Psoas muscle (tissue), 8 donors: Measurements from ENCODE around the gene MCOLN2. TPM values are rescaled to one million over a fixed set of nuclear protein-coding genes. Genes with fewer than 3 reads are reported as not detected.

ENCODE experiments used
- ATAC-seq, 4 donors: fragments of 200-7000 bp; cut with Tn5 transposase; one replicate each; pipeline ENCODE4 v1.9.1; 2020; ENCODE audit warnings: moderate library complexity in 3 of 4, mild to moderate bottlenecking in 2 of 4
- DNase-seq, 2 donors: peaks; one replicate each; pipeline ENCODE4 v3.0.0-alpha.2; 2020
- H3K27ac ChIP-seq: fragments of 200-600 bp; one replicate; pipeline ENCODE4 v1.8.0; 2022
- H3K27me3 ChIP-seq, 3 donors: fragments of 200-600 bp in 1 of 3; one replicate each; pipeline versions ENCODE4 v1.6.1 to v1.8.0; 2013 to 2022; ENCODE audit warnings: low read length in 2 of 3, mild to moderate bottlenecking in 2 of 3, moderate library complexity in 1 of 3; ENCODE audit not compliant: insufficient read depth in 3 of 3
- H3K36me3 ChIP-seq, 2 donors: fragments of 200-600 bp in 1 of 2; one replicate each; pipeline versions ENCODE4 v1.6.1 to v1.8.0; 2013 to 2022; ENCODE audit warnings: low read depth in 1 of 2, mild to moderate bottlenecking in 1 of 2, moderate library complexity in 1 of 2; ENCODE audit not compliant: insufficient read depth in 1 of 2
- H3K4me1 ChIP-seq: fragments of 200-600 bp; one replicate; pipeline ENCODE4 v1.8.0; 2022
- H3K4me3 ChIP-seq: fragments of 200-600 bp; one replicate; pipeline ENCODE4 v1.8.0; 2022; ENCODE audit warnings: mild to moderate bottlenecking
- H3K9me3 ChIP-seq: fragments of 200-600 bp; one replicate; pipeline ENCODE4 v1.8.0; 2022
- WGBS, 3 donors: extraction: QIAGEN DNeasy Blood & Tissue Kit; methylation state at CpG; one replicate each; pipeline versions ENCODE4 v1.1.6 to v1.1.7; 2013; 5-methylcytosine and 5-hydroxymethylcytosine counted together
- intact Hi-C, 2 donors: fragments of 100-400 bp; cut with DNase I; formaldehyde crosslinking; loops; one replicate each; pipeline versions ENCODE4 v1.11.0 to v1.14.2; 2022
- polyA plus RNA-seq, 3 donors: library from polyadenylated mRNA; stranded (reverse); fragments of 200-250 nt; gene quantifications; one replicate each; pipeline ENCODE4 v1.2.3, GENCODE V29; 2013
- total RNA-seq, 4 donors: library from RNA; stranded (reverse); fragmentation: NEBNext Ultra II Directional in 2 of 4; extraction: Animal tissue kit (Norgen Biotek cat#: 25700) in 2 of 4; gene quantifications; one replicate each; pipeline versions ENCODE4 v1.2.1 to v1.2.4, GENCODE V29; 2021 to 2023
- TF ChIP-seq, protein P1 (sequence below): fragments of 200-600 bp; IDR thresholded peaks from one replicate; pipeline ENCODE4 v1.8.0; 2022; ENCODE audit warnings: antibody characterized with exemption
- donor health status: healthy with polysubstance abuse.
- donor health status: DM: no; HTN: no; CAD: no; lungs with moderate emphysema.
- donor health status: Bipolar disorder and iron deficiency.
- donor health status: healthy.
- donor health status: DM: yes; HTN: yes; CAD: no.
- donor health status: DM: no; HTN: no; CAD: no.
- donor health status: DM: no; HTN: no; CAD: no.
- donor health status: DM: yes; HTN: yes; CAD: no.

Gene MCOLN2
- total and polyA plus RNA-seq, 7 donors: 0.03 to 0.54 (median 0.14) TPM; not detected in 3

GRCh38 chr1:84919461-84919970 lies 77.4 kb downstream of the MCOLN2 start:
- intact Hi-C loops: no loop called here
- Histone ChIP-seq H3K4me3 (no peak overlapping the region), H3K27me3 (peaks cover 0 to 5% (median 0%) of the 10 kb centered on the region in 3 donors), H3K36me3 (no peaks in the 10 kb centered on the region), H3K27ac (no peak overlapping the region), H3K4me1 (no peaks in the 10 kb centered on the region), H3K9me3 (no peaks in the 10 kb centered on the region)
- TF ChIP-seq, protein P1, sequence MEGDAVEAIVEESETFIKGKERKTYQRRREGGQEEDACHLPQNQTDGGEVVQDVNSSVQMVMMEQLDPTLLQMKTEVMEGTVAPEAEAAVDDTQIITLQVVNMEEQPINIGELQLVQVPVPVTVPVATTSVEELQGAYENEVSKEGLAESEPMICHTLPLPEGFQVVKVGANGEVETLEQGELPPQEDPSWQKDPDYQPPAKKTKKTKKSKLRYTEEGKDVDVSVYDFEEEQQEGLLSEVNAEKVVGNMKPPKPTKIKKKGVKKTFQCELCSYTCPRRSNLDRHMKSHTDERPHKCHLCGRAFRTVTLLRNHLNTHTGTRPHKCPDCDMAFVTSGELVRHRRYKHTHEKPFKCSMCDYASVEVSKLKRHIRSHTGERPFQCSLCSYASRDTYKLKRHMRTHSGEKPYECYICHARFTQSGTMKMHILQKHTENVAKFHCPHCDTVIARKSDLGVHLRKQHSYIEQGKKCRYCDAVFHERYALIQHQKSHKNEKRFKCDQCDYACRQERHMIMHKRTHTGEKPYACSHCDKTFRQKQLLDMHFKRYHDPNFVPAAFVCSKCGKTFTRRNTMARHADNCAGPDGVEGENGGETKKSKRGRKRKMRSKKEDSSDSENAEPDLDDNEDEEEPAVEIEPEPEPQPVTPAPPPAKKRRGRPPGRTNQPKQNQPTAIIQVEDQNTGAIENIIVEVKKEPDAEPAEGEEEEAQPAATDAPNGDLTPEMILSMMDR: no peak
- 46 to 57% (median 46%) methylated on average over 4 of the region's 4 CpGs for WGBS, 3 donors
- DNase-seq (no peak), ATAC-seq (no peak)

DNA sequence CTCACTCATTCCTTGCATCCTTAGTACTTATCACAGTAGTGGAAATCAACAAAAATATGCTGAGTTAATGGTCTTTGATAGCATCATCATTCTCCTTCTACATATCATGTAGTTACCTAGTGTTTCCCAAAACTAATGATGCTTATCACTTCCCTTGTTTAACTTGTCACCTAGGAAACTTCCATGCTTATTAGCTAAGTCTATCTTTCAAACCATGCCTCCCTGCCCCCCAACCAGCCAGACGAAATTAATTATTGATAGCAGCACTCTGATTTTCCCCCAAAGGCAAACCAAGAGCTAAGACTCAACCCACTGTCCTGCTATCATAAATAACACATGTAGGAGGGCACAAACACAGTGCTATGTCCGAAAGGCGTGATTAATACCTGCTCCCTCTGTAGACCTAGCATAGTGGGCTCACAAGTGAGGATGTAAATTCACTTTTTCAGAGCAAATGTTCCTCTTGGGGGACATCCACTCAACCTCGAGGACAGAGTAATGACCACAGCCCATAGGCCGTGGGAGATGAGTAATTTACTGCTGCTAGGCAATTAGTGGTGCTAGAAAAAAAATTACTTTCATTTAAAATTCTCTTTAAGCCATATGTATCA lies 78.1 kb downstream of the MCOLN2 start:
- 46 to 47% (median 46%) methylated on average over 5 of the region's 5 CpGs for WGBS, 3 donors
- no peak for DNase-seq
- intact Hi-C loops: no loop called here

DNA sequence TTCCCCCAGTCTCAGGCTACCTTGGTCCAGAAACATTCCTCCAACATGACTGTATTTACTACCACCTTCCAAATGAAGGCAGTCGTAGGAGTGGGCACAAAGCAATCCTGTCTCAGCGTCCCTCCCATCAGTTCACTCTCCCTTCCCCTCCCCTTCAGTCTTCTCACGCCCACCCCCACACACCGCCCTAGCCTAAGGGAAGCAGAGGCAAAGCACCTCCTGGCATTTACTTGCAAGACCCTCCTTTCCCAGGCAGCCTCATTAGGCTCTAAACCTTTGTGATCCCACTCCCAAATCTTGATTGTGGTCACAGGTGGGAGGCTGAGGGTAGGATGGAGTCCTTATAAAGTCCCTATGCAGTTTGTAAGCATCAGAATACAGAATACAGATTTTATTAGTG lies 80.0 kb downstream of the MCOLN2 start:
- DNase-seq (no peak), ATAC-seq (no peak)
- Histone ChIP-seq H3K4me1 (no peaks in the 10 kb centered on the region), H3K36me3 (no peaks in the 10 kb centered on the region), H3K4me3 (no peak overlapping the region), H3K9me3 (no peaks in the 10 kb centered on the region), H3K27me3 (peaks cover 0 to 5% (median 0%) of the 10 kb centered on the region in 3 donors), H3K27ac (no peak overlapping the region)
- 47 to 48% (median 48%) methylated on average over 4 of the region's 4 CpGs for WGBS, 3 donors
- TF ChIP-seq, protein P1: no peak
- intact Hi-C loops: no loop called here

More for the DNA sequence above, 78.1 kb downstream of the MCOLN2 start:
- TF ChIP-seq, protein P1: no peak
- Histone ChIP-seq H3K4me3 (no peak overlapping the region), H3K9me3 (no peaks in the 10 kb centered on the region), H3K4me1 (no peaks in the 10 kb centered on the region), H3K27me3 (peaks cover 0 to 5% (median 0%) of the 10 kb centered on the region in 3 donors), H3K27ac (no peak overlapping the region), H3K36me3 (no peaks in the 10 kb centered on the region)
- ATAC-seq: no peak

DNA sequence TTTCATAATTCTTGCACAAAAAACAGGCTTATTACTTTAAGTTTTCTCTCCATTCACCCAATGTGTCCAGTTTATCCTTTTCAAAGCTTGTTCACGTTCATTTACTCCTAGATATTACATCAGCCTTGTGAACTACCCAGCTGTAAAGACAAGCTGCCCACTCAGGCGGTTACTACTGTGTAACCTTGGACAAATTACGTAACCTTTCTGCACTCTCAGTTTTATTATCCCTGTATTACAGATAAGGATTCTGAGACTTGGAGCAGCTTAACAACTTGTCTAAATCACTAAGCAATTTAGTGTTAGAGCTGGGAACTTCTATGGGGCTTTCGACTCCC lies 83.4 kb downstream of the MCOLN2 start:
- intact Hi-C loops: no loop called here
- TF ChIP-seq, protein P1: no peak
- peaks cover 0 to 5% (median 0%) of the 10 kb centered on the region in 3 donors for H3K27me3 ChIP-seq
- H3K27ac ChIP-seq: no peak overlapping the region
- no peak overlapping the region for H3K4me3 ChIP-seq
- H3K36me3 ChIP-seq: no peaks in the 10 kb centered on the region
- DNase-seq: no peak
- H3K9me3 ChIP-seq: no peaks in the 10 kb centered on the region
- no peaks in the 10 kb centered on the region for H3K4me1 ChIP-seq
- no peak for ATAC-seq
- WGBS, 3 donors: 54 to 62% (median 55%) methylated on average over 4 of the region's 4 CpGs
